Measurements from ENCODE around the gene FMO5. TPM values are rescaled to one million over a fixed set of nuclear protein-coding genes. Genes with fewer than 3 reads are reported as not detected.

The FMO5 gene, protein sequence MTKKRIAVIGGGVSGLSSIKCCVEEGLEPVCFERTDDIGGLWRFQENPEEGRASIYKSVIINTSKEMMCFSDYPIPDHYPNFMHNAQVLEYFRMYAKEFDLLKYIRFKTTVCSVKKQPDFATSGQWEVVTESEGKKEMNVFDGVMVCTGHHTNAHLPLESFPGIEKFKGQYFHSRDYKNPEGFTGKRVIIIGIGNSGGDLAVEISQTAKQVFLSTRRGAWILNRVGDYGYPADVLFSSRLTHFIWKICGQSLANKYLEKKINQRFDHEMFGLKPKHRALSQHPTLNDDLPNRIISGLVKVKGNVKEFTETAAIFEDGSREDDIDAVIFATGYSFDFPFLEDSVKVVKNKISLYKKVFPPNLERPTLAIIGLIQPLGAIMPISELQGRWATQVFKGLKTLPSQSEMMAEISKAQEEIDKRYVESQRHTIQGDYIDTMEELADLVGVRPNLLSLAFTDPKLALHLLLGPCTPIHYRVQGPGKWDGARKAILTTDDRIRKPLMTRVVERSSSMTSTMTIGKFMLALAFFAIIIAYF
- polyA plus RNA-seq (2013), result 0.64 and 0.81 TPM in 2 replicates

DNA sequence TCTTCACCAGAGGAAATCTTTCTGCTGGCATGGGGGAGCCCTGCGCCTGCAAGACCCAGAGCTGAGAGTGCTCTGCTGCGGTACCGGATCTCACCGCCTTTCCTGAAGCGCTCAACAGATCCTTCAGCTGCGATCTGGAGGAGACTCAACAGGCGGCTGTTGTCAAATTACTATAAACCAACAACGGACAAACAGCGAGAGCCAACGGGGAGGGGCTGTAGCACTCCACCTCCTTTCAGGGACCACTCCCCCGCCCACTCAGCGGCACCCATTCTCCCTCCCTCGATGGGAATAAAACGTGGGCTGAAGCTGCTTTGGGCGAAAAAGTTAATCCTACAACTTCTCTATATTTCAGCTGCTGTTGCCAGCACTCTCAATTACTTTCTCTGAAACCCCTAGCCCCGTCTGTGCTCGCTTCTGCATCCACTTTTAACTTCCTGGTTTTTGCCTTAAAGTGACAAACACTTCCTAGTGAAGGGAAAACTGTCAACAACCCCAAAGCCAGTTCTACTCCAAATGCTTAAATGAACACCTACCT is at the start of gene FMO5:
TSS of gene FMO5 (minus strand) at position 147 of the 538 bp plus-strand sequence. CDS start 310 bp downstream, outside the sequence.
- WGBS (ENCODE audit: extremely low coverage, insufficient coverage, insufficient read length), result no CpG with 5 or more reads among the region's 17 CpGs
- Histone ChIP-seq H2BK12ac (ENCODE audit: low read length) (no peak within 1 kb of the TSS), H2BK5ac (ENCODE audit: low read depth, low read length, poor library complexity) (no peak within 1 kb of the TSS), H3K4me1 (ENCODE audit: control insufficient read depth in 1 of 2, insufficient read depth in 2 of 2, low read length in 2 of 2) (no peaks in the 10 kb centered on the region), H4K12ac (ENCODE audit: low read depth, low read length) (peak within 1 kb of the TSS; percentile 35), H3K36me3 (ENCODE audit: control insufficient read depth in 1 of 2, insufficient read depth in 2 of 2, low read length in 2 of 2) (no peaks in the 10 kb centered on the region), H3K4me3 (ENCODE audit: low read depth, low read length) (peak within 1 kb of the TSS; percentile 71), H3K18ac (ENCODE audit: low read length) (no peak within 1 kb of the TSS), H3K9ac (ENCODE audit: low read length) (no peak within 1 kb of the TSS), H3K14ac (ENCODE audit: low read length) (no peak within 1 kb of the TSS), H2AK5ac (ENCODE audit: low read length) (no peak within 1 kb of the TSS), H3K27me3 (ENCODE audit: insufficient read depth, low read length) (no peaks in the 10 kb centered on the region), H4K91ac (ENCODE audit: low read depth, low read length) (no peak within 1 kb of the TSS), H3K23ac (ENCODE audit: low read length) (no peak within 1 kb of the TSS), H3K9me3 (ENCODE audit: insufficient read depth, low read depth, low read length) (peaks cover 2% of the 10 kb centered on the region), H2AFZ (ENCODE audit: insufficient read depth, low read length, poor library complexity) (peak within 1 kb of the TSS; percentile 42), H4K8ac (ENCODE audit: low read depth, low read length) (peak within 1 kb of the TSS; percentile 84), H3K79me2 (ENCODE audit: control insufficient read depth, insufficient read depth, low read length, poor library complexity) (no peaks in the 10 kb centered on the region), H3K27ac (ENCODE audit: low read depth, low read length) (no peak within 1 kb of the TSS), H2BK120ac (ENCODE audit: insufficient read depth, low read length, poor library complexity) (no peak within 1 kb of the TSS), H3K4ac (ENCODE audit: low read depth, low read length) (no peak within 1 kb of the TSS), H3K4me2 (ENCODE audit: low read length) (peak within 1 kb of the TSS; percentile 75), H3K79me1 (ENCODE audit: low read length) (no peaks in the 10 kb centered on the region)
- peak; percentile 67 to 76 for DNase-seq

GRCh38 chr1:147273409-147274336 is 48.5 kb upstream of the FMO5 start:
- Histone ChIP-seq H3K4ac (ENCODE audit: low read depth, low read length) (no peak overlapping the region), H2AFZ (ENCODE audit: insufficient read depth, low read length, poor library complexity) (no peak overlapping the region), H2BK120ac (ENCODE audit: insufficient read depth, low read length, poor library complexity) (no peak overlapping the region), H3K4me3 (ENCODE audit: low read depth, low read length) (no peak overlapping the region), H3K4me2 (ENCODE audit: low read length) (no peak overlapping the region), H3K27me3 (ENCODE audit: insufficient read depth, low read length) (no peaks in the 10 kb centered on the region), H2AK5ac (ENCODE audit: low read length) (no peak overlapping the region), H3K4me1 (ENCODE audit: control insufficient read depth in 1 of 2, insufficient read depth in 2 of 2, low read length in 2 of 2) (no peaks in the 10 kb centered on the region), H3K27ac (ENCODE audit: low read depth, low read length) (no peak overlapping the region), H3K79me1 (ENCODE audit: low read length) (no peaks in the 10 kb centered on the region), H3K36me3 (ENCODE audit: control insufficient read depth in 1 of 2, insufficient read depth in 2 of 2, low read length in 2 of 2) (peaks cover 11 to 15% of the 10 kb centered on the region in 2 experiments), H4K91ac (ENCODE audit: low read depth, low read length) (no peak overlapping the region), H2BK5ac (ENCODE audit: low read depth, low read length, poor library complexity) (no peak overlapping the region), H4K8ac (ENCODE audit: low read depth, low read length) (no peak overlapping the region), H3K18ac (ENCODE audit: low read length) (no peak overlapping the region), H3K23ac (ENCODE audit: low read length) (no peak overlapping the region), H3K9ac (ENCODE audit: low read length) (no peak overlapping the region), H4K12ac (ENCODE audit: low read depth, low read length) (no peak overlapping the region), H3K9me3 (ENCODE audit: insufficient read depth, low read depth, low read length) (no peaks in the 10 kb centered on the region), H2BK12ac (ENCODE audit: low read length) (no peak overlapping the region), H3K79me2 (ENCODE audit: control insufficient read depth, insufficient read depth, low read length, poor library complexity) (no peaks in the 10 kb centered on the region), H3K14ac (ENCODE audit: low read length) (no peak overlapping the region)
- WGBS (ENCODE audit: extremely low coverage, insufficient coverage, insufficient read length), result no CpG with 5 or more reads among the region's 6 CpGs
- peak; percentile 39 to 72 for DNase-seq

- no peak overlapping the region for H2BK5ac ChIP-seq (ENCODE audit: low read depth, low read length, poor library complexity)
- H4K91ac ChIP-seq (ENCODE audit: low read depth, low read length), result no peak overlapping the region
- no peak overlapping the region for H4K8ac ChIP-seq (ENCODE audit: low read depth, low read length)
- H3K27me3 ChIP-seq (ENCODE audit: insufficient read depth, low read length), result no peaks in the 10 kb centered on the region
- no peak overlapping the region for H3K14ac ChIP-seq (ENCODE audit: low read length)
- H2BK120ac ChIP-seq (ENCODE audit: insufficient read depth, low read length, poor library complexity), result no peak overlapping the region
- no peak overlapping the region for H3K23ac ChIP-seq (ENCODE audit: low read length)
- no peak overlapping the region for H2BK12ac ChIP-seq (ENCODE audit: low read length)
- WGBS (ENCODE audit: extremely low coverage, insufficient coverage, insufficient read length), result no CpG with 5 or more reads among the region's 3 CpGs
- no peak overlapping the region for H3K18ac ChIP-seq (ENCODE audit: low read length)
- no peaks in the 10 kb centered on the region for H3K79me1 ChIP-seq (ENCODE audit: low read length)
- no peak overlapping the region for H2AFZ ChIP-seq (ENCODE audit: insufficient read depth, low read length, poor library complexity)
- H3K79me2 ChIP-seq (ENCODE audit: control insufficient read depth, insufficient read depth, low read length, poor library complexity), result no peaks in the 10 kb centered on the region
- H3K36me3 ChIP-seq (ENCODE audit: control insufficient read depth in 1 of 2, insufficient read depth in 2 of 2, low read length in 2 of 2), result peaks cover 8 to 13% of the 10 kb centered on the region in 2 experiments
- no peak overlapping the region for H3K4me2 ChIP-seq (ENCODE audit: low read length)
- H3K4me3 ChIP-seq (ENCODE audit: low read depth, low read length), result no peak overlapping the region
- no peaks in the 10 kb centered on the region for H3K9me3 ChIP-seq (ENCODE audit: insufficient read depth, low read depth, low read length)
- no peak for DNase-seq
- no peak overlapping the region for H4K12ac ChIP-seq (ENCODE audit: low read depth, low read length)
- H2AK5ac ChIP-seq (ENCODE audit: low read length), result no peak overlapping the region
- no peak overlapping the region for H3K4ac ChIP-seq (ENCODE audit: low read depth, low read length)
- no peak overlapping the region for H3K27ac ChIP-seq (ENCODE audit: low read depth, low read length)
- H3K4me1 ChIP-seq (ENCODE audit: control insufficient read depth in 1 of 2, insufficient read depth in 2 of 2, low read length in 2 of 2), result no peaks in the 10 kb centered on the region
- H3K9ac ChIP-seq (ENCODE audit: low read length), result no peak overlapping the region
Observed at GRCh38 chr1:147272042-147272441, 46.9 kb upstream of the FMO5 start.

- H3K4me3 ChIP-seq (ENCODE audit: low read depth, low read length), result no peak overlapping the region
- H2BK120ac ChIP-seq (ENCODE audit: insufficient read depth, low read length, poor library complexity), result no peak overlapping the region
- H2BK5ac ChIP-seq (ENCODE audit: low read depth, low read length, poor library complexity), result no peak overlapping the region
- H3K4me1 ChIP-seq (ENCODE audit: control insufficient read depth in 1 of 2, insufficient read depth in 2 of 2, low read length in 2 of 2), result no peaks in the 10 kb centered on the region
- DNase-seq, result no peak
- no peaks in the 10 kb centered on the region for H3K27me3 ChIP-seq (ENCODE audit: insufficient read depth, low read length)
- WGBS (ENCODE audit: extremely low coverage, insufficient coverage, insufficient read length), result no CpG with 5 or more reads among the region's 2 CpGs
- H4K12ac ChIP-seq (ENCODE audit: low read depth, low read length), result no peak overlapping the region
- H3K27ac ChIP-seq (ENCODE audit: low read depth, low read length), result no peak overlapping the region
- H3K9ac ChIP-seq (ENCODE audit: low read length), result no peak overlapping the region
- no peak overlapping the region for H4K91ac ChIP-seq (ENCODE audit: low read depth, low read length)
- no peak overlapping the region for H2BK12ac ChIP-seq (ENCODE audit: low read length)
- H3K36me3 ChIP-seq (ENCODE audit: control insufficient read depth in 1 of 2, insufficient read depth in 2 of 2, low read length in 2 of 2), result peaks cover 5 to 10% of the 10 kb centered on the region in 2 experiments
- no peaks in the 10 kb centered on the region for H3K79me2 ChIP-seq (ENCODE audit: control insufficient read depth, insufficient read depth, low read length, poor library complexity)
- H3K18ac ChIP-seq (ENCODE audit: low read length), result no peak overlapping the region
- H2AFZ ChIP-seq (ENCODE audit: insufficient read depth, low read length, poor library complexity), result no peak overlapping the region
- no peak overlapping the region for H3K14ac ChIP-seq (ENCODE audit: low read length)
- H3K79me1 ChIP-seq (ENCODE audit: low read length), result no peaks in the 10 kb centered on the region
- no peak overlapping the region for H3K4me2 ChIP-seq (ENCODE audit: low read length)
- no peak overlapping the region for H2AK5ac ChIP-seq (ENCODE audit: low read length)
- H4K8ac ChIP-seq (ENCODE audit: low read depth, low read length), result no peak overlapping the region
- no peaks in the 10 kb centered on the region for H3K9me3 ChIP-seq (ENCODE audit: insufficient read depth, low read depth, low read length)
- no peak overlapping the region for H3K23ac ChIP-seq (ENCODE audit: low read length)
- no peak overlapping the region for H3K4ac ChIP-seq (ENCODE audit: low read depth, low read length)
Observed at GRCh38 chr1:147270721-147271120, 45.6 kb upstream of the FMO5 start.

All from trophoblast cell (in vitro differentiated cells and primary cell).